AG09319 (cell line): ENCODE results near the gene SLC17A9.

Experiments
- DNase-seq: peaks from one replicate; pipeline ENCODE4 v3.0.0-alpha.2; 2010; ENCODE audit warnings: low read depth; ENCODE audit errors: extremely low read depth
- CTCF ChIP-seq: IDR thresholded peaks from 2 replicates; pipeline ENCODE4 v1.5.1; 2011; ENCODE audit warnings: low read depth, mild to moderate bottlenecking, inconsistent platforms, low read length, moderate library complexity

Gene SLC17A9

GRCh38 chr20:62980970-62981369, 28.5 kb downstream of the SLC17A9 start:
- DNase-seq: no peak

GRCh38 chr20:62982124-62983075, 29.9 kb downstream of the SLC17A9 start:
- TF ChIP-seq CTCF: no peak

More at GRCh38 chr20:62980970-62981369, 28.5 kb downstream of the SLC17A9 start:
- TF ChIP-seq CTCF: no peak

GRCh38 chr20:62983210-62983609, 30.7 kb downstream of the SLC17A9 start:
- TF ChIP-seq CTCF: no peak
- DNase-seq: no peak

More at GRCh38 chr20:62982124-62983075, 29.9 kb downstream of the SLC17A9 start:
- DNase-seq: no peak

GRCh38 chr20:62984666-62985443, 32.3 kb downstream of the SLC17A9 start:
- DNase-seq: no peak
- TF ChIP-seq CTCF: no peak

- no peak for TF ChIP-seq CTCF
- DNase-seq: no peak
Observed at GRCh38 chr20:62985444-62985778, 32.9 kb downstream of the SLC17A9 start.

GRCh38 chr20:62986257-62986800, 33.8 kb downstream of the SLC17A9 start:
- no peak for DNase-seq
- no peak for TF ChIP-seq CTCF
